OCI-LY1 (cell line): Measurements from ENCODE around the gene CHST4.

Experiments
- CTCF ChIP-seq: fragments of 200-600 bp; sonication (generic), shearing (Covaris generic); IDR thresholded peaks from 2 replicates; pipeline ENCODE4 v1.5.1; 2017; ENCODE audit warnings: mild to moderate bottlenecking, antibody characterized with exemption, low read length, moderate library complexity, mixed read lengths
- EZH2 ChIP-seq: fragments of 200-600 bp; sonication (generic), shearing (Covaris generic); IDR thresholded peaks from 2 replicates; pipeline ENCODE4 v1.8.0; 2017; ENCODE audit warnings: borderline replicate concordance, mixed run types, mild to moderate bottlenecking, antibody characterized with exemption, low read length, moderate library complexity, mixed read lengths

DNA sequence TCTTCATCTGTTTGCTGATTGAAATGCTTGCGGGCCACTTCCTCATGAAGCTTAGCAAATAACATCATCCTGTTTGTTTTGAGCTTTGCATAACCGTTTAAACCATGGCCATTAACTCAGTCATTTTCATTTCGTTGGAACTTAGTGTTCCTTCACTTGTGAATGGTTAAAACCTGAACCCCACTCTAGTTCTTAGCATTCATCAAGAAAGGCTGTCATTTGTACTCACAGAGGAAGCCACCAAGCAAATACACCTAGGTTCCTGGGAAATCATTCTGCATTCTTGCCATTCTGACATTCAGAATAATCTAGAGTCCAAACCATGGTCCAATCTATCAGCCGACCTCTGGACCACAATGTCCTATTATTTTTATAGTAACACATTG, 59.1 kb downstream of the CHST4 start:
- TF ChIP-seq CTCF (no peak), EZH2 (no peak)
